Measurements from ENCODE around the gene CIZ1.

The CIZ1 gene

DNA sequence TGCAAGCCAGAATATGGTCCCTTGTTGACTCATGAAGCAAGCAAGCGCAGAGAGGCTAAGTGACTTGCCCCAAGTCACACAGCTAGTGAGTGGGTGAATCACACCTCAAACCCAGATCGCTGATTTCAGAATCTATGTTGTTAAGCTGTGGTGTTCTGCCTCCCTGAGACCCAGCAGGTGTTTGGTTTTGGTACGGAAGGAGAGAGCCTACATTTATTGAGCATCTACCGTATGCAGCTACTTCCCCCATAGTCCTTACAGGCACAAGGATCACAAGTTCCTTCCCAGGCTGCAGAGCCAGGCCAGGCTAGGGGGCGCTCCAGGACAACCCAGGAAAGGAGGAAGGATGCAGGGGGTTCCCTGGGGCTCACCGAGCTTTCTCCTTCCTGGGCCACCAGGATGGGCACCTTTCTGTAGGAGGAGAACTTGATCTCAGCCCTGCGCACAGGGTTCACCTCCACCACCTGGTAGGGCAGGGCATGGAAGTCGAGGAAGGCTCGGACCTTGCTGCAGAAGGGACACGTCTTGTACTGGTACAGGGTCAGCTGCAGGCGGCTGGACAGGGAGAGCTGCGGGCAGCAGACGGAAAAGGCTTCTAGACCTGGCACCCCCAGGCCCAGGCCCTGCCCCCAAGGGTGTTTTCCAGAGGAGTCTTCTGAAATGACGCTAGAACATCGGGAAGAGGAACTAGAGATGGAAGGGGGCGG lies 66.3 kb downstream of the CIZ1 start:
- DNase-seq (ENCODE audit: low read depth) = no peak

DNA sequence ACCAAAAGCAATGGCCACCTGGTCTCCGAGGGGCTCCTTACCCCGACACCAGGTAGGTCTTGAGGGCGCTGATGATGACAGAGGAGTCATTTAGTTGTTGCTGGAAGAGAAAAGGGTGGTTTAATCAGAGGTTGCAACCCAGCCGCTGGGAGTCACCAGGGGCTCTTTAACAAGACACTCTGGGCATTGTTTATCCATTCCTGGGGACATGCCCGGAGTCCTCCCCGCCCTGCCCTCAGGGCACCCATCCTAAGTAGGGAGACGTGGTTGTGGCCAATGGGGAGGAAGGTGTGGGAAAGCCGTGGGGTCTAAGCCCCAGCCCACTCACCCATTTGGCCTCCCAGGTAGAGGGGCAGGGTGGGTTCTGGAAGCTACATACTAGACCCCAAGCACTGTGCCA lies 66.9 kb downstream of the CIZ1 start:
- DNase-seq (ENCODE audit: low read depth) = no peak

DNA sequence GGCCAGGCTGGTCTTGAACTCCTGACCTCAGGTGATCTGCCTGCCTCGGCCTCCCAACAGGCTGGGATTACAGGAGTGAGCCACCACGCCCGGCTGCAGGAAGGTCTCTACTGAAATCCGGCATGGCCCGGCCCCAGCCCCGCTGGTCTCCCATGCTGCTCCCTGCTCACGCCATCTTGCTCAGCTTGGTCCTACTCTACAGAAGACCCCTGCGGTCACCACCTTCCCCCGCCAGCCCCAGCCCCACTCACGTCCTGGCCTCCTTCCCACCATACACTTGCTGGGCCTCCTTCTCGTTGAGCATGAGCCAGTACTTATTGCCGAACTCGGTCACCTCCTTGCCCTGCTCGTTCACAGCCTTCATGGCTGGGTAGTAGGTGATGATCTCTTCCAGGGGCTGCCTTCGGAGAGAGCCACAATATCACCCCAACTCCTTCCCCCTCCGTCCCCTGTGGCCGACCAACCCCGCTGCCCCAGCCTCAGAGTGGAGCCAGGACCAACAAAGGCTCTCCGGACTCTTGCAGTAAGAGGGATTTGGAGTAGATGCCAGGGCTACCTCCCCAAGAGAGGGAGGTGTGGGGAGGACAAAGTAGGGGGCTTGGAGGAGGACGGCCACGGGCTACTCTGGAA lies 67.8 kb downstream of the CIZ1 start:
- DNase-seq (ENCODE audit: low read depth) = no peak

DNA sequence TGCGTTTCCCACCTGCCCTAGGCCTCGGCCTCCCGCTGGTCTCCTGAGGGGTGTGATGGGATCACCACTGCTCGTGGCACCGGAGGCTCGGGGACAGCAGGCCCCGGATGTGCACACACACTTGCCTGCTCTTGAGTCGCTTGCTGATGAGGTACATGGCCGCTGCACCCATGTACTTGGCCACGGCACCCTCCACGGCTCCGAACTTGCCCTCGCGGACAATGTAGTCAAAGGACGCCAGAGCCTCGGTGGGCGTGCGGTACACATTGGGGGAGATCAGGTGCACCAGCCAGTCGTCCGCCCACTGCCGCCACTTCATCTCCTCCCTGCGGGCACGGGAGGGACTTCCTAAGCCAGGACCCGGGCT lies 68.6 kb downstream of the CIZ1 start:
- no peak for DNase-seq (ENCODE audit: low read depth)

DNA sequence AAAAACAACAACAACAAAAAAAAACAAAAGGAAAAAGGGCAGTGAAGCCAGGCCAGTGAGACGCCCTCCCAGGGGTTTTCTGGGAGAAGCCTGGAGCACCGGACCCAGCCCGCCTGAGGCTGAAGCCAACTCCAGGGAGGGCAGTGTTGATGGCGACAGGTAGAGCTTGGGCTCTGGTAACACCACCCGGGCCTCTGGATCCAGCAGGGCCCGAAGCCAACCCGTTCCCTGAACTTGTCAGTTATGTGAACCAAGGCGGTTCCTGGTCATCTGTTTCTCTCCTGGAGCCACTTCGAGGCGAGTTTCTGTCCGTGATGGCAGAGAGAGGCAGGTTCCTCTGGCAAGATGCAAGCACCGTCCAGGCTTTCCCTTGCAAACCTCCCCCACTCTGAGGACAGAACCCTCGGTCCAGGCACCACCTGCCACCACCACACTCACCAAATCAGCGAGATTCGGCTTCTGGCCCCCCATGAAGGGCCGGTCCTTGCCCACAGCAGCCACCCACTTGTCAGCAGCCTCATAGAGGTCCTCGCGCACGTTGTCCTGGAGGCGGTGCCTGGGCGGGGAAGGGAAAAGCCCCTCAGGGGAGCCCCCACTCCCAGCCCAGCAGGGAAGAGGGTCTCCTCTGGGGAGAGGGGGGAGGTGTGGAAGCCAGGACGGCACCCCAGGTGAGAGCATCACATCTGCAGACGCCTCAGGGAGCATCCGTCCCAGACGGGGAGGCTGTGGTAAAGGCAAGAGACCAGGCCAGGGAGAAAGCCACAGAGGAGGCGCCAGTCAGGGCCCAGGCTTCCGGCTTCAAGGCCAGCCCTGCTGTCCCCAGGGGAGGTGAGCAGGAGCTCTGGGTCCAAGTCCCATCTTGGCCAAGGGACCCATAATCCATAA lies 69.2 kb downstream of the CIZ1 start:
- no peak for DNase-seq (ENCODE audit: low read depth)

DNA sequence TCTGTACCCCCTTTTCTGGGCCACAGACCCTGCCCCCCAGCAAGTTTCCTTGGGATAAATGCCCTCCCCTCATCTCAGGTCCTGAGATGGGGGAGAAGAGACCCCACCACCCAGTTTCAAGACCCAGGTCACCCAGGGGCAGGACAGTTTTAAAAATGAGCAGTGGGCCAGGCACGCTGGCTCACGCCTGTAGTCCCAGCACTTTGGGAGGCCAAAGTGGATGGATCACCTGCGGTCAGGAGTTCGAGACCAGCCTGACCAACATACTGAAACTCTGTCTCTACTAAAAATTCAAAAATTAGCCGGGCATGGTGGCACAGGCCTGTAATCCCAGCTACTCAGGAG lies 69.9 kb downstream of the CIZ1 start:
- DNase-seq (ENCODE audit: low read depth) = no peak

DNA sequence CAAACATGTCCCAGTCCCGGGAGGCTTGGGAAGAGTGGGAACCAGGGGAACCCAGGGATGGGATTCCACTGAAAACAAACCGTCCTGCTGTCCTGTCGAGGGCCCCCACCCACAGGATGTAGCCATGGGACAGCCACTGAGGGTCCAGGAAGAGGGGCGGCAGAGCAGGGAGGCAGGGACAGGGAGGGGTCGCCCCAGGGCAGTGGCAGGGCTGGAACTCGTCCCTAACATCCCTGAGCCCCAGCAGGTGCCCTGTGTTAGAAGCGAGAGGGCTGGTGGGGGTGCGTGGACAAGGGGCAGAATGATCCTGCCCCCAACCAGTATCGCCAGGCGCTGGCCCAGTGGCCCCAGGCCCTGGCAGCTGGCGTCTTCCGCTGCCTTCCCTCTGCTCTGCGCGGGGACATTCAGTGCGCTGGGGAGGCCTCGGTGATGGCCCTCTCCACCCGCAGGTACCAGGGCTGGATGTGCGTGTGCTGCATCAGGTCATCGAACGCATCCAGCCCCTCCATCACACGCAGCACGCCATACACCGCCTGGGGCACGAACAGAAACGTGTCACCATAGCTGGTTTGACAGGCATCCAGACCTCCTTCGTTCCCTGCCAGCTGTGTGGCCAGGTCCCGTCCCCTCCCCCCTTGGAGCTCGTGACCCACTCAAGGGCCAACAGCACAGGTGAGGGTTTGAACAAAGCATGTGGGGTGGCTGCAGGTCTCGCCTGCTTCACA lies 70.5 kb downstream of the CIZ1 start:
- no peak for DNase-seq (ENCODE audit: low read depth)

DNA sequence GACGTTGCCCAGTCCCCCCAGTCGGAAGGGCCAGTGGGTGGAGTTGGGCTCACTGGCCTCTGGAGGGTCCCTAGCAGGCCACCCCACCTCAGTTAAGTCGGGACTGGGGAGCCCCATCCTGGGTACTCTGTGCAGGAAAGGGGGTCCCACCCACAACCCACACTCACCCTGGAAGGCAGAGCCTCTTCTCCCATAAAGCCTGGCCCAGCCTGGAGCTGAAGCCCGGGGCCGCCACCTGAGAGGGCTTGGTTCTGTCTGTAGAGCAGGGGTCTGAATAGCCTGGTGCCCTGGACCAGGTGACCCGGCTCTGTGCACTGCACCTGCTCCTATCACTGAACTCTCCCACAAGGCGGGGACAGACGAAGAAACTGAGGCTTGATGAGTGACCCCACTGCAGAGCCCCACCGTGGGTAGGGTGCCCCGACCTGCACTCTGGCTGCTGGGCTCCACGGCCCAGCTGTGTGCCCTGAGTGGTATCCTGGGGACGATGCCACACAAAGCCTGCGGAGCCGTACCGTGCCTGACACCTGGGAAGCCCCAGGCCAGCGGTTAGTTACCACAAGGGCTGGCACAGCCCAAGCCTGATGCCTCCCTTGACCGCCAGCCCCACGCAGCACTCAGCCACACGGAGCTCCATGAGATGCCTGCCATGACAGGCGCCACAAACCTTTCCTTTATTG lies 71.2 kb downstream of the CIZ1 start:
- DNase-seq (ENCODE audit: low read depth) = no peak

DNA sequence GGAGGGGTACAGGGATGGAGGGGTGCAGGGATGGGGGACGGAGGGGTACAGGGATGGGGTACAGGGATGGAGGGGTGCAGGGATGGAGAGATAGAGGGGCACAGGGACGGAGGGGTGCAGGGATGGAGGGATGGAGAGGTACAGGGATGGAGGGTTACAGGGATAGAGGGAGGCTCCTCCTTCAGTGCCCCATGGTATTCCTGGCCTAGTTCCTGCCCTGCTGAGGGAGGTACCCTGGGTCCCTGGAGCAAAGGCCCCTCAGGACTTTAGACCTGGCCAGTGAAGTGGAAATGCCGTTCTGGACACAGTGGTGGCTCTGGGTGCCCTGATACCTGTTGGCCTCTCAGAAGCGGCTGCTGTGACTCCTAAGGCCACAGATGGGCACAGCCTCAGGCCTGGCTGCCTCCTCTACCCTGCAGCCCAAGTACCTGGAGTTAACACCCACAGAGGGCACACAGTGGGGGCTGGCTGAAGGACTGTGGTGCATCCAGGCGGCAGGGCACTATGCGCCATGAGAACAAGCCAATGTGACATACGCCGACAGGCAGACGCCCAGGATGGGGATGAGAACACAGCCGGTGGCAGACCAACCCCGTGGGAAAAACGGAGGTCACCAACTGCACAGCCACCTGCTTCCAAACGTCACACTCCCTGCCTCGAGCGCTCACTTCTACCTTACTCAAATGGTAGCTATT lies 72.3 kb downstream of the CIZ1 start:
- no peak for DNase-seq (ENCODE audit: low read depth)

DNA sequence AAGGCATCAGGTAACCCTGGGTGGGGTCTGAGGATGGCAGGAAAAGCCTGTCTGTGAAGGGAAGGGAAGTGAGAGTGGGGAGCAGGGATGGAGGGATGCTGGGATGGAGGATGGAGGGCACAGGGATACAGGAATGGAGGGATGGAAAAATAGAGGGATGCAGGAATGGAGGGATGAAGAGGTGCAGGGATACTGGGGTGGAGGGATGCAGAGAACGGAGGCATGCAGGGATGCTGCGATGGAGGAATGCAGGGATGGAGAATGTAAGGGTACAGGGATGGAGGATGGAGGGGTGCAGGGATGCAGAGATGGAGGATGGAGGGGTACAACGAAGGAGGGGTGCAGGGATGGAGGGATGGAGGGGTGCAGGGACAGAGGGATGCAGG lies 72.9 kb downstream of the CIZ1 start:
- no peak for DNase-seq (ENCODE audit: low read depth)

DNA sequence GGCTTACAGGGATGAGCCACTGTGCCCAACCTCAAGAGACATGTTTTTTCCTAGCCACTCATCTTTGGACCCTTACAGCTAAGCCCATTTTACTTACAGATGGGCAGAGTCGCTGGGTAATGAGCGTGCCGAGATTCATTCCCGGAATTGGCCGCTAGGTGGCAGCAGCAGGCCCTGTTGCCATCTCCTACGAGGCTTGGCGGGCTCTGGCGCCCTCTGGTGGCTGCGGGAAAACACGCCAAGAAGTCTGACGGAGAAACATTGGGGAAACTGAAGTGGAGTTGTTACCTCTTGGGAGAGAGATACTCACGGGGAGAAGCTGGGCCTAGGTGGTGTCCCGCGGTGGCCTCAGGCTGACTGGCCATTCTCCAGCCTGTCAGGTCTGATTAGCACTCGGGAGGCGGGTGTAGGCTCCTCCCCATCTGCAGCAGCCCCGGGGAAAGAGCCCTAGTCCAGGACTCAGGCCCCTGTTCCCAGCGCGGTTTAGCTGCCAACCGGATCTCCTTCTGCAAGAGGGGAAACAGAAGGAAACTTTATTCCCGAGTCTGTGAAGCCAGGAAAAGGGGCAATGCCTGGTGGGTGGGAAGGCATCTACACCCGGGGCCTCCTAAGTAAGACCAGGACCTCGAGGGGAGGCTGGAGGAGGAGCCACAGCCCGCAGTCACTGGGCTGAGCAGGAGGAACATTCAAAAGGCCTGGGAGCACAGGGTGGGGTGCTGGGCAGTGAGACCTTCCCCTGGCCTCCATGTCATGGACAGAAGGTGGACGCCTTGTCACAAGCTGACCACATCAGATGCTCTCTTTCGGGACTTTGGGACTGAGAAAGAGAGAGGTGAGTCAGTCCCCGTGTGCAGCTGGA lies 73.5 kb downstream of the CIZ1 start:
- peak; percentile 97 for DNase-seq (ENCODE audit: low read depth)

DNA sequence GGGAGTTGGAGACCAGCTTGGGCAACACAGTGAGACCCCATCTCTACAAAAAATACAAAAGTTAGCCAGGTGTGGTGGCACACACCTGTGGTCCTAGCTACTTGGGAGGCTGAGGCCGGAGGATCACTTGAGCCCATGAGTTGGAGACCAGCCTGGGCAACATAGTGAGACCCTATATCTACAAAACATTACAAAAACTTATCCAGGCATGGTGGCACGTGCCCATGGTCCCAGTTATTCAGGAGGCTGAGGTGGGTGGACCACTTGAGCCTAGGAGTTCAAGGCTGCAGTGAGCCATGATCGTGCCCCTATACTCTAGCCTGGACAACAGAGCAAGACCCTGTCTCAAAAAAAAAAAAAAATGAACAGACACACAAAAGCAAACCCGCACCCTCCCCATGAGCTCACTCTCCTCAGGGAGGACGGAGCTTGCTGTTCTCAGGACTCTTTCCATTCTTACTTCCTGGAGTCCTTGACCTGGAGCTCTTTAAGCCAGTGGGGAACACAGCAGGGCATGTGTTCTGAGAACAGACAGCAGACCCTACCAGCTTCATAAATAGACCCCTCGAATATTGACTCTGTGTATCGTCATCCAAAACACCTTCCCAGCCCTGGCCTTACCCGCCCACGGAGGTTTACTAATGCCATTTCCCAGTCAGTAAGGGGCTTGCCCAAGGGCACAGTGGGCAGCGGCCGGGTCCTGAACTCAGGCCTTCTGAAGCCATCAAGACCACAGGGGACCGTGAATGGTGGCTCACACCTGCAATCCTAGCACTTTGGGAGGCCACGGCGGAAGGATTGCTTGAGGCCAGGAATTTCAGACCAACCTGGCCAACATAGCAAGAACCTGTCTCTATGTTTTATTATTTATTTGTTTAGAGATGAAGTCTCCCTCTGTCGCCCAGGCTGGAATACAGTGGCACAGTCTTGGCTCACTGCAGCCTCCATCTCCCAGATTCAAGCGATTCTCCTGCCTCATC lies 75.0 kb downstream of the CIZ1 start:
- DNase-seq (ENCODE audit: low read depth) = no peak
